ENCODE data around the gene ZNF438.
"Not testable (repeated sequence)": the region's sequence is repeated elsewhere in the genome, so short reads cannot be mapped to it uniquely, and the experiment has no call there.

ZNF438 gene

GRCh38 chr10:30805061-30805460 is 226.6 kb downstream of the ZNF438 start:
- DNase-seq (ENCODE audit: low spot score) = no peak

- DNase-seq (ENCODE audit: low spot score) = no peak
Observed at GRCh38 chr10:30804478-30805055, 227.1 kb downstream of the ZNF438 start.

GRCh38 chr10:30803892-30804322 is 227.8 kb downstream of the ZNF438 start:
- no peak for DNase-seq (ENCODE audit: low spot score)

- no peak for DNase-seq (ENCODE audit: low spot score)
Observed at GRCh38 chr10:30803058-30803457, 228.6 kb downstream of the ZNF438 start.

- DNase-seq (ENCODE audit: low spot score) = no peak
Observed at GRCh38 chr10:30800368-30800767, 231.3 kb downstream of the ZNF438 start.

- DNase-seq (ENCODE audit: low spot score) = no peak
Observed at GRCh38 chr10:30798646-30799185, 232.9 kb downstream of the ZNF438 start.

- DNase-seq (ENCODE audit: low spot score) = not testable (repeated sequence)
Observed at GRCh38 chr10:30795024-30795423, 236.6 kb downstream of the ZNF438 start.
